Memory B cell (primary cell): Measurements from ENCODE around the gene KLHL41.
A peak's percentile ranks its signal among the peaks of the same experiment; 100 is the strongest.
"Not testable (repeated sequence)": the region's sequence is repeated elsewhere in the genome, so short reads cannot be mapped to it uniquely, and the experiment has no call there.

ENCODE experiments used
- ATAC-seq: fragments of 150-1000 bp; cut with Tn5 transposase; 2 replicates; pipeline ENCODE4 v1.10.0; 2021; ENCODE audit warnings: low read depth, mild to moderate bottlenecking, moderate library complexity
- DNase-seq, 2 donors: peaks; one replicate each; pipeline ENCODE4 v3.0.0; 2022; ENCODE audit warnings: low spot score in 2 of 2
- H3K27ac Mint-ChIP-seq: one replicate; pipeline ENCODE4 v1.8.0; 2022; ENCODE audit warnings: mild to moderate bottlenecking, moderate library complexity, mixed read lengths
- H3K27me3 Mint-ChIP-seq: one replicate; pipeline ENCODE4 v1.8.0; 2022; ENCODE audit warnings: mixed read lengths
- H3K36me3 Mint-ChIP-seq: one replicate; pipeline ENCODE4 v1.8.0; 2022; ENCODE audit warnings: mild to moderate bottlenecking, mixed read lengths
- H3K4me1 Mint-ChIP-seq: one replicate; pipeline ENCODE4 v1.8.0; 2022; ENCODE audit warnings: mixed read lengths
- H3K4me3 Mint-ChIP-seq: one replicate; pipeline ENCODE4 v1.8.0; 2022; ENCODE audit warnings: mild to moderate bottlenecking, moderate library complexity, mixed read lengths
- H3K9me3 Mint-ChIP-seq: one replicate; pipeline ENCODE4 v1.8.0; 2022; ENCODE audit warnings: mixed read lengths

Gene KLHL41

GRCh38 chr2:169570752-169571151 is 61.2 kb downstream of the KLHL41 start:
- H3K27ac Mint-ChIP-seq, H3K27me3 Mint-ChIP-seq, H3K9me3 Mint-ChIP-seq, H3K36me3 Mint-ChIP-seq, ATAC-seq, H3K4me3 Mint-ChIP-seq, DNase-seq: not testable (repeated sequence)
- peaks cover 18% of the 10 kb centered on the region for H3K4me1 Mint-ChIP-seq

GRCh38 chr2:169571571-169571970 is 62.1 kb downstream of the KLHL41 start:
- H3K9me3 Mint-ChIP-seq: no peaks in the 10 kb centered on the region
- H3K27ac Mint-ChIP-seq: no peak overlapping the region
- no peak overlapping the region for H3K4me3 Mint-ChIP-seq
- ATAC-seq: no peak
- H3K4me1 Mint-ChIP-seq: peaks cover 18% of the 10 kb centered on the region
- no peak for DNase-seq
- H3K27me3 Mint-ChIP-seq: no peaks in the 10 kb centered on the region
- peaks cover 9% of the 10 kb centered on the region for H3K36me3 Mint-ChIP-seq

GRCh38 chr2:169572189-169572588 is 62.7 kb downstream of the KLHL41 start:
- DNase-seq: no peak
- no peaks in the 10 kb centered on the region for H3K27me3 Mint-ChIP-seq
- no peak overlapping the region for H3K27ac Mint-ChIP-seq
- H3K4me1 Mint-ChIP-seq: peaks cover 18% of the 10 kb centered on the region
- H3K36me3 Mint-ChIP-seq: peaks cover 9% of the 10 kb centered on the region
- ATAC-seq: no peak
- no peaks in the 10 kb centered on the region for H3K9me3 Mint-ChIP-seq
- no peak overlapping the region for H3K4me3 Mint-ChIP-seq

DNA sequence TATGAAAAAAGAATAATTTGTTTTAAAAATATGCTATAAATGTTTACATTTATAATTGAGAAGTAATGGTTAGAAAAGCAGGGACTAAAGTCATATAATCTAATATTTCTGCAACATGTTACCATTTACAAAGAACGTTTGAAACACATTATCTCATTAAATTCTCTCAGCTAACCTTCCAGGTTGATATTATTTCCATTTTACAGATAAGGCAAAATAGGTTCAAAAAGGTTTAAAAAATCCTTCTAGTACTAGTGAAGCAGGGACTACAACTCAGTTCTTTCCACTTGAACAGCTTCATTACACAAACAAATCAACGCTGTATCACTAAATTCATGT is 63.3 kb downstream of the KLHL41 start:
- H3K27ac Mint-ChIP-seq: peak overlapping the region; percentile 90
- no peaks in the 10 kb centered on the region for H3K9me3 Mint-ChIP-seq
- peak overlapping the region; percentile 95 for H3K4me3 Mint-ChIP-seq
- H3K27me3 Mint-ChIP-seq: no peaks in the 10 kb centered on the region
- peaks cover 18% of the 10 kb centered on the region for H3K4me1 Mint-ChIP-seq
- ATAC-seq (no peak), DNase-seq (no peak)
- peaks cover 7% of the 10 kb centered on the region for H3K36me3 Mint-ChIP-seq

DNA sequence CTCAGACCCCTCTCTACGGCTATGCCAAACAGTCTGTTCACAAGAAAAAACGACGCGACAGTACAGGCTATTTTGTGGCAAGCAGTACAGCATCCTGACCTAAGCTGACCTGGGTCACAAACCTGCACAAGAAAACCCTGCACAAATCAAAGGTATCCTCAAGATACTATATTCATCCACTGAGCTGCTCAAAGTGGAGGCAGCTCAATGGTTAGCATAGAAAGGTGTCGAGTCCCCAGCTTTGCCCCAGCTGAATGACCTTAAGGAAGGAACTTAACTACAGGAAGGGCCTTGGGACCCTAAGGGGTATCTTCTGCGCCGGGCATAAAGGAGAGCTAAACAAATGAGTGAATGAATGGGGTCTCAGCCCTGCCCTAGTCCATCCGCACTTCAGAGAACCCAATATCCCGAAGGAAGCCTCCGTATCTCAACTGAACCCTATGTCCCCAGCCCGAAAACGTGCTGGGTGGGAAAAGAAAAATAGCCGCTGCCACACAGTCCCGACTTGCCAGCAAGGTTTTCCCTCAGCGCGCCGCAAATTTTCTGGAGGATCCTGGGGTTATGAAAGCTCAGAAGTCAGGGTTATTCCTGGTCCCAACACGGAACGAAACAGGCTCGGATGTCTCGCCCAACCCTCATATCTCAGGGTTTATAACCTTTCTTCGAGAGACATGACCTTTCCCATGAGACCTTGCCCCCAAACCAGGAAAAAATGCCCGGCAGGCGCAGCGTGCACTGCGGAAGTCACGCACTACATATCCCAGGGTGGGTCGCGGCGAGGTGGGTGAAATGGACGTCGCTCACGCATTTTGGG is 63.9 kb downstream of the KLHL41 start, which contains the start of gene FASTKD1:
Gene FASTKD1 (minus strand): TSS at position 706 of the 814 bp plus-strand sequence. CDS start 1,836 bp downstream, outside the sequence.
- H3K4me3 Mint-ChIP-seq: peak within 1 kb of the TSS; percentile 95
- peak within 1 kb of the TSS; percentile 90 for H3K27ac Mint-ChIP-seq
- peak; percentile 100 for ATAC-seq
- no peaks in the 10 kb centered on the region for H3K27me3 Mint-ChIP-seq
- H3K4me1 Mint-ChIP-seq: peaks cover 18% of the 10 kb centered on the region
- no peaks in the 10 kb centered on the region for H3K9me3 Mint-ChIP-seq
- DNase-seq: peak; percentile 62 to 71
- H3K36me3 Mint-ChIP-seq: peaks cover 7% of the 10 kb centered on the region

GRCh38 chr2:169573974-169574299 is 64.4 kb downstream of the KLHL41 start:
- H3K36me3 Mint-ChIP-seq: peaks cover 7% of the 10 kb centered on the region
- ATAC-seq: no peak
- H3K27ac Mint-ChIP-seq: peak overlapping the region; percentile 90
- H3K4me3 Mint-ChIP-seq: peak overlapping the region; percentile 95
- peaks cover 18% of the 10 kb centered on the region for H3K4me1 Mint-ChIP-seq
- H3K27me3 Mint-ChIP-seq: no peaks in the 10 kb centered on the region
- no peaks in the 10 kb centered on the region for H3K9me3 Mint-ChIP-seq
- DNase-seq: no peak

DNA sequence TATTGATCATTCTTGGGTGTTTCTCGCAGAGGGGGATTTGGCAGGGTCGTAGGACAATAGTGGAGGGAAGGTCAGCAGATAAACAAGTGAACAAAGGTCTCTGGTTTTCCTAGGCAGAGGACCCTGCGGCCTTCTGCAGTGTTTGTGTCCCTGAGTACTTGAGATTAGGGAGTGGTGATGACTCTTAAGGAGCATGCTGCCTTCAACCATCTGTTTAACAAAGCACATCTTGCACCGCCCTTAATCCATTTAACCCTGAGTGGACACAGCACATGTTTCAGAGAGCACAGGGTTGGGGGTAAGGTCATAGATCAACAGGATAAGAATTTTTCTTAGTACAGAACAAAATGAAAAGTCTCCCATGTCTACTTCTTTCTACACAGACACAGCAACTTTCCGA is 65.0 kb downstream of the KLHL41 start:
- H3K4me3 Mint-ChIP-seq: peak overlapping the region; percentile 50
- ATAC-seq, DNase-seq, H3K36me3 Mint-ChIP-seq, H3K27me3 Mint-ChIP-seq, H3K27ac Mint-ChIP-seq, H3K9me3 Mint-ChIP-seq: not testable (repeated sequence)
- peaks cover 18% of the 10 kb centered on the region for H3K4me1 Mint-ChIP-seq

- not testable (repeated sequence) for H3K27ac Mint-ChIP-seq, H3K9me3 Mint-ChIP-seq, H3K27me3 Mint-ChIP-seq, DNase-seq, H3K36me3 Mint-ChIP-seq, ATAC-seq, H3K4me3 Mint-ChIP-seq
- H3K4me1 Mint-ChIP-seq: peaks cover 13% of the 10 kb centered on the region
These were observed 65.8 kb downstream of the KLHL41 start for GRCh38 chr2:169575264-169575663.
